H9 (cell line): ENCODE data around the gene TRIM9. TPM values are rescaled to one million over a fixed set of nuclear protein-coding genes. Genes with fewer than 3 reads are reported as not detected.

Source experiments
- DNase-seq: peaks from one replicate; pipeline ENCODE4 v3.0.0-alpha.2; 2017
- H2AFZ ChIP-seq: one replicate; pipeline ENCODE4 v1.6.1; 2013; ENCODE audit warnings: mild to moderate bottlenecking, low read length, control low read depth, moderate library complexity
- H2AK5ac ChIP-seq: 2 replicates; pipeline ENCODE4 v1.6.1; 2013; ENCODE audit warnings: low read length, control low read depth, mixed read lengths; ENCODE audit not compliant: insufficient read length
- H2BK120ac ChIP-seq: one replicate; pipeline ENCODE4 v1.6.1; 2013; ENCODE audit warnings: low read depth, mild to moderate bottlenecking, low read length, control low read depth, inconsistent platforms; ENCODE audit not compliant: poor library complexity, severe bottlenecking
- H2BK12ac ChIP-seq: 2 replicates; pipeline ENCODE4 v1.6.1; 2013; ENCODE audit warnings: low read length, control low read depth, mixed read lengths, low read depth; ENCODE audit not compliant: insufficient read length
- H2BK15ac ChIP-seq: 2 replicates; pipeline ENCODE4 v1.6.1; 2013; ENCODE audit warnings: low read depth, low read length, control low read depth
- H2BK20ac ChIP-seq: one replicate; pipeline ENCODE4 v1.6.1; 2013; ENCODE audit warnings: low read depth, mild to moderate bottlenecking, low read length, control low read depth, inconsistent platforms; ENCODE audit not compliant: poor library complexity, severe bottlenecking
- H2BK5ac ChIP-seq: 2 replicates; pipeline ENCODE4 v1.6.1; 2013; ENCODE audit warnings: low read length, control low read depth, mixed read lengths; ENCODE audit not compliant: insufficient read length
- H3K14ac ChIP-seq: 2 replicates; pipeline ENCODE4 v1.6.1; 2013; ENCODE audit warnings: low read length, control low read depth; ENCODE audit not compliant: insufficient read depth
- H3K18ac ChIP-seq: 2 replicates; pipeline ENCODE4 v1.6.1; 2013; ENCODE audit warnings: low read depth, mild to moderate bottlenecking, mixed read lengths, low read length, control low read depth; ENCODE audit not compliant: insufficient read length
- H3K23ac ChIP-seq: 2 replicates; pipeline ENCODE4 v1.6.1; 2013; ENCODE audit warnings: low read length, control low read depth, mixed read lengths, low read depth; ENCODE audit not compliant: insufficient read length
- H3K23me2 ChIP-seq: 2 replicates; pipeline ENCODE4 v1.6.1; 2013; ENCODE audit warnings: low read depth, mild to moderate bottlenecking, mixed read lengths, low read length, control low read depth; ENCODE audit not compliant: insufficient read length, poor library complexity, severe bottlenecking
- H3K27ac ChIP-seq: 2 replicates; pipeline ENCODE4 v1.5.1; 2013; ENCODE audit warnings: low read length, control low read depth, mixed read lengths, low read depth; ENCODE audit not compliant: insufficient read length
- H3K27me3 ChIP-seq: 2 replicates; pipeline ENCODE4 v1.6.1; 2013; ENCODE audit warnings: low read length, control low read depth, inconsistent platforms; ENCODE audit not compliant: insufficient read depth
- H3K4ac ChIP-seq: 2 replicates; pipeline ENCODE4 v1.6.1; 2013; ENCODE audit warnings: low read depth, mild to moderate bottlenecking, control low read depth, inconsistent platforms, low read length, moderate library complexity
- H3K4me1 ChIP-seq: 2 replicates; pipeline ENCODE4 v1.6.1; 2013; ENCODE audit warnings: low read length, control low read depth, inconsistent platforms; ENCODE audit not compliant: insufficient read depth
- H3K4me2 ChIP-seq: 2 replicates; pipeline ENCODE4 v1.6.1; 2013; ENCODE audit warnings: low read length, control low read depth, mixed read lengths; ENCODE audit not compliant: insufficient read length, insufficient read depth
- H3K56ac ChIP-seq: 2 replicates; pipeline ENCODE4 v1.6.1; 2013; ENCODE audit warnings: low read depth, mild to moderate bottlenecking, mixed read lengths, low read length, control low read depth; ENCODE audit not compliant: insufficient read length
- H3K79me1 ChIP-seq: 2 replicates; pipeline ENCODE4 v1.6.1; 2013; ENCODE audit warnings: low read depth, mild to moderate bottlenecking, moderate library complexity, low read length, control low read depth, inconsistent platforms; ENCODE audit not compliant: insufficient read depth, poor library complexity, severe bottlenecking
- H3K79me2 ChIP-seq: 2 replicates; pipeline ENCODE4 v1.6.1; 2013; ENCODE audit warnings: low read length, control low read depth, inconsistent platforms; ENCODE audit not compliant: insufficient read depth
- H3K9ac ChIP-seq: 2 replicates; pipeline ENCODE4 v1.6.1; 2013; ENCODE audit warnings: low read length, control low read depth, mixed read lengths; ENCODE audit not compliant: insufficient read length; ENCODE audit errors: extremely low read depth
- H3K9me3 ChIP-seq: one replicate; pipeline ENCODE4 v1.6.1; 2013; ENCODE audit warnings: low read depth, low read length, inconsistent platforms; ENCODE audit not compliant: control insufficient read depth
- H3T11ph ChIP-seq: one replicate; pipeline ENCODE4 v1.6.1; 2013; ENCODE audit warnings: mild to moderate bottlenecking, low read length, control low read depth, inconsistent platforms
- H4K20me1 ChIP-seq: one replicate; pipeline ENCODE4 v1.6.1; 2013; ENCODE audit not compliant: control insufficient read depth, insufficient read length, insufficient read depth
- H4K5ac ChIP-seq: 2 replicates; pipeline ENCODE4 v1.6.1; 2013; ENCODE audit warnings: low read depth, mild to moderate bottlenecking, mixed read lengths, low read length, control low read depth; ENCODE audit not compliant: insufficient read length
- H4K8ac ChIP-seq: replicated peaks from 2 replicates; pipeline ENCODE4 v1.6.1; 2013; ENCODE audit warnings: low read length, control low read depth, mixed read lengths, low read depth; ENCODE audit not compliant: insufficient read length
- H4K91ac ChIP-seq: 2 replicates; pipeline ENCODE4 v1.6.1; 2013; ENCODE audit warnings: low read depth, mild to moderate bottlenecking, moderate library complexity, mixed read lengths, low read length, control low read depth; ENCODE audit not compliant: insufficient read length
- H3K27ac Mint-ChIP-seq, 3 experiments: 2 replicates in 2 of 3; 3 replicates in 1 of 3; pipeline ENCODE4 v1.8.0; 2020 to 2021; ENCODE audit warnings: mixed read lengths in 3 of 3, mild to moderate bottlenecking in 1 of 3, moderate library complexity in 1 of 3
- H3K27me3 Mint-ChIP-seq: 2 replicates; pipeline ENCODE4 v1.8.0; 2021; ENCODE audit warnings: low read depth, mild to moderate bottlenecking, moderate library complexity, mixed read lengths
- H3K36me3 Mint-ChIP-seq, 3 experiments: 2 replicates in 2 of 3; 3 replicates in 1 of 3; pipeline ENCODE4 v1.8.0; 2020 to 2021; ENCODE audit warnings: low read depth in 3 of 3, mixed read lengths in 3 of 3; ENCODE audit not compliant: insufficient read depth in 1 of 3
- H3K4me1 Mint-ChIP-seq, 2 experiments: 2 replicates each; pipeline ENCODE4 v1.8.0; 2020; ENCODE audit warnings: mixed read lengths in 2 of 2
- H3K4me3 Mint-ChIP-seq, 2 experiments: 2 replicates in 1 of 2; 3 replicates in 1 of 2; pipeline ENCODE4 v1.8.0; 2020 to 2021; ENCODE audit warnings: mild to moderate bottlenecking in 2 of 2, mixed read lengths in 2 of 2, moderate library complexity in 1 of 2
- H3K9me3 Mint-ChIP-seq, 2 experiments: 2 replicates in 1 of 2; 3 replicates in 1 of 2; pipeline ENCODE4 v1.8.0; 2020; ENCODE audit warnings: mild to moderate bottlenecking in 2 of 2, mixed read lengths in 2 of 2, moderate library complexity in 1 of 2
- total RNA-seq: library from RNA; stranded (reverse); gene quantifications from 2 replicates; pipeline ENCODE4 v1.2.1, GENCODE V29; 2021
- TF ChIP-seq, protein P1 (sequence below): fragments of 200-600 bp; sonication (generic); conservative IDR thresholded peaks from 3 replicates; pipeline ENCODE4 v1.8.0; 2021; ENCODE audit warnings: antibody characterized with exemption, mild to moderate bottlenecking

Gene TRIM9
- total RNA-seq, 1 experiment from 2014 or later: 0.98 TPM

GRCh38 chr14:51118993-51119392 is 24.1 kb upstream of the TRIM9 start:
- no peak for DNase-seq
- H3T11ph ChIP-seq: no peak overlapping the region
- Mint-ChIP-seq H3K4me3 (no peak overlapping the region), H3K9me3 (no peaks in the 10 kb centered on the region), H3K4me1 (peaks cover 20 to 32% of the 10 kb centered on the region in 2 experiments), H3K27ac (no peak overlapping the region), H3K36me3 (no peaks in the 10 kb centered on the region), H3K27me3 (peaks cover 2% of the 10 kb centered on the region; the same call in 1 of the 2 replicates)
- H4K8ac ChIP-seq: no peak overlapping the region
- no peak overlapping the region for H3K9ac ChIP-seq
- no peak overlapping the region for H2BK5ac ChIP-seq
- no peak overlapping the region for H4K91ac ChIP-seq
- no peaks in the 10 kb centered on the region; the same call in 1 of the 2 replicates for H3K4me1 ChIP-seq
- H2AFZ ChIP-seq: no peak overlapping the region
- no peak overlapping the region for H4K5ac ChIP-seq
- H2BK20ac ChIP-seq: no peak overlapping the region
- H4K20me1 ChIP-seq: no peaks in the 10 kb centered on the region
- no peak overlapping the region for H3K14ac ChIP-seq
- no peak overlapping the region for H3K23ac ChIP-seq
- no peak overlapping the region for H2AK5ac ChIP-seq
- no peak overlapping the region for H2BK12ac ChIP-seq
- no peak overlapping the region for H3K4me2 ChIP-seq
- H3K9me3 ChIP-seq: no peaks in the 10 kb centered on the region
- H3K4ac ChIP-seq: no peak overlapping the region
- H2BK120ac ChIP-seq: no peak overlapping the region
- no peak overlapping the region for H3K27ac ChIP-seq
- H3K79me2 ChIP-seq: no peaks in the 10 kb centered on the region
- H3K18ac ChIP-seq: no peak overlapping the region
- no peaks in the 10 kb centered on the region for H3K23me2 ChIP-seq
- H3K56ac ChIP-seq: no peak overlapping the region
- no peaks in the 10 kb centered on the region for H3K79me1 ChIP-seq
- H3K27me3 ChIP-seq: no peaks in the 10 kb centered on the region
- no peak overlapping the region for H2BK15ac ChIP-seq
- TF ChIP-seq, protein P1, sequence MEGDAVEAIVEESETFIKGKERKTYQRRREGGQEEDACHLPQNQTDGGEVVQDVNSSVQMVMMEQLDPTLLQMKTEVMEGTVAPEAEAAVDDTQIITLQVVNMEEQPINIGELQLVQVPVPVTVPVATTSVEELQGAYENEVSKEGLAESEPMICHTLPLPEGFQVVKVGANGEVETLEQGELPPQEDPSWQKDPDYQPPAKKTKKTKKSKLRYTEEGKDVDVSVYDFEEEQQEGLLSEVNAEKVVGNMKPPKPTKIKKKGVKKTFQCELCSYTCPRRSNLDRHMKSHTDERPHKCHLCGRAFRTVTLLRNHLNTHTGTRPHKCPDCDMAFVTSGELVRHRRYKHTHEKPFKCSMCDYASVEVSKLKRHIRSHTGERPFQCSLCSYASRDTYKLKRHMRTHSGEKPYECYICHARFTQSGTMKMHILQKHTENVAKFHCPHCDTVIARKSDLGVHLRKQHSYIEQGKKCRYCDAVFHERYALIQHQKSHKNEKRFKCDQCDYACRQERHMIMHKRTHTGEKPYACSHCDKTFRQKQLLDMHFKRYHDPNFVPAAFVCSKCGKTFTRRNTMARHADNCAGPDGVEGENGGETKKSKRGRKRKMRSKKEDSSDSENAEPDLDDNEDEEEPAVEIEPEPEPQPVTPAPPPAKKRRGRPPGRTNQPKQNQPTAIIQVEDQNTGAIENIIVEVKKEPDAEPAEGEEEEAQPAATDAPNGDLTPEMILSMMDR: no peak
